ENCODE measurements around the gene RHEB. TPM values are rescaled to one million over a fixed set of nuclear protein-coding genes. Genes with fewer than 3 reads are reported as not detected.

RHEB gene
- polyA plus RNA-seq, 1 donor from 2014 or later: 289 TPM

GRCh38 chr7:151508991-151509390 is 10.7 kb downstream of the RHEB start:
- no peaks in the 10 kb centered on the region for H3K27me3 ChIP-seq (ENCODE audit: insufficient read depth, low read depth, low read length)
- H3K9me3 ChIP-seq (ENCODE audit: low read length): no peaks in the 10 kb centered on the region
- H3K79me2 ChIP-seq (replicated peaks; ENCODE audit: insufficient read depth, low read length): peaks cover 97% of the 10 kb centered on the region
- no peaks in the 10 kb centered on the region for H3K9me2 ChIP-seq (ENCODE audit: insufficient read depth, low read length)
- H3K9ac ChIP-seq (ENCODE audit: low read length): no peak overlapping the region
- H3K4me2 ChIP-seq (ENCODE audit: low read length): no peak overlapping the region
- H2AFZ ChIP-seq (ENCODE audit: low read depth, low read length): no peak overlapping the region
- H3K4me3 ChIP-seq (ENCODE audit: low read length): no peak overlapping the region
- H4K20me1 ChIP-seq (ENCODE audit: insufficient read depth): peaks cover 4% of the 10 kb centered on the region
- TF ChIP-seq SMC3 (conservative IDR thresholded peaks at IDR 0.05; ENCODE audit: poor library complexity): no peak
- no peak for TF ChIP-seq EZH2 (IDR thresholded peaks at IDR 0.05; ENCODE audit: borderline replicate concordance, insufficient read depth, low read length, poor library complexity, severe bottlenecking)
- TF ChIP-seq EP300 (conservative IDR thresholded peaks at IDR 0.05; ENCODE audit: poor library complexity, severe bottlenecking): no peak
- no peak for TF ChIP-seq REST (IDR thresholded peaks at IDR 0.05; ENCODE audit: borderline replicate concordance)
- no peak for TF ChIP-seq TAF1 (IDR thresholded peaks at IDR 0.05; ENCODE audit: low read depth)
- TF ChIP-seq CTCF (IDR thresholded peaks at IDR 0.05; ENCODE audit: poor library complexity, severe bottlenecking): no peak
- TF ChIP-seq MXI1 (conservative IDR thresholded peaks at IDR 0.05; ENCODE audit: poor library complexity, severe bottlenecking): no peak
- TF ChIP-seq RAD21 (conservative IDR thresholded peaks at IDR 0.05): no peak
- TF ChIP-seq POLR2AphosphoS5 (IDR thresholded peaks at IDR 0.05): no peak
- no peak overlapping the region for H3K27ac ChIP-seq (ENCODE audit: low read length)
- H3K36me3 ChIP-seq (ENCODE audit: insufficient read depth, low read length): no peaks in the 10 kb centered on the region
- H3F3A ChIP-seq (ENCODE audit: insufficient read depth, low read length, poor library complexity, severe bottlenecking): no peaks in the 10 kb centered on the region

- Histone ChIP-seq H3K79me2 (replicated peaks; ENCODE audit: insufficient read depth, low read length) (peaks cover 97% of the 10 kb centered on the region), H3K4me2 (ENCODE audit: low read length) (no peak overlapping the region), H2AFZ (ENCODE audit: low read depth, low read length) (no peak overlapping the region), H3K9me2 (ENCODE audit: insufficient read depth, low read length) (no peaks in the 10 kb centered on the region), H3K4me3 (ENCODE audit: low read length) (no peak overlapping the region), H3K27me3 (ENCODE audit: insufficient read depth, low read depth, low read length) (no peaks in the 10 kb centered on the region), H3F3A (ENCODE audit: insufficient read depth, low read length, poor library complexity, severe bottlenecking) (no peaks in the 10 kb centered on the region), H3K9me3 (ENCODE audit: low read length) (no peaks in the 10 kb centered on the region), H3K36me3 (ENCODE audit: insufficient read depth, low read length) (no peaks in the 10 kb centered on the region), H4K20me1 (ENCODE audit: insufficient read depth) (peaks cover 9% of the 10 kb centered on the region), H3K27ac (ENCODE audit: low read length) (no peak overlapping the region), H3K9ac (ENCODE audit: low read length) (no peak overlapping the region)
- no peak for TF ChIP-seq REST (IDR thresholded peaks at IDR 0.05; ENCODE audit: borderline replicate concordance)
- TF ChIP-seq SMC3 (conservative IDR thresholded peaks at IDR 0.05; ENCODE audit: poor library complexity): no peak
- no peak for TF ChIP-seq EZH2 (IDR thresholded peaks at IDR 0.05; ENCODE audit: borderline replicate concordance, insufficient read depth, low read length, poor library complexity, severe bottlenecking)
- no peak for TF ChIP-seq RAD21 (conservative IDR thresholded peaks at IDR 0.05)
- no peak for TF ChIP-seq EP300 (conservative IDR thresholded peaks at IDR 0.05; ENCODE audit: poor library complexity, severe bottlenecking)
These were observed 11.9 kb downstream of the RHEB start for GRCh38 chr7:151507806-151508205.

Data from neural cell (in vitro differentiated cells).